ENCODE results near the gene NMT1.

DNA sequence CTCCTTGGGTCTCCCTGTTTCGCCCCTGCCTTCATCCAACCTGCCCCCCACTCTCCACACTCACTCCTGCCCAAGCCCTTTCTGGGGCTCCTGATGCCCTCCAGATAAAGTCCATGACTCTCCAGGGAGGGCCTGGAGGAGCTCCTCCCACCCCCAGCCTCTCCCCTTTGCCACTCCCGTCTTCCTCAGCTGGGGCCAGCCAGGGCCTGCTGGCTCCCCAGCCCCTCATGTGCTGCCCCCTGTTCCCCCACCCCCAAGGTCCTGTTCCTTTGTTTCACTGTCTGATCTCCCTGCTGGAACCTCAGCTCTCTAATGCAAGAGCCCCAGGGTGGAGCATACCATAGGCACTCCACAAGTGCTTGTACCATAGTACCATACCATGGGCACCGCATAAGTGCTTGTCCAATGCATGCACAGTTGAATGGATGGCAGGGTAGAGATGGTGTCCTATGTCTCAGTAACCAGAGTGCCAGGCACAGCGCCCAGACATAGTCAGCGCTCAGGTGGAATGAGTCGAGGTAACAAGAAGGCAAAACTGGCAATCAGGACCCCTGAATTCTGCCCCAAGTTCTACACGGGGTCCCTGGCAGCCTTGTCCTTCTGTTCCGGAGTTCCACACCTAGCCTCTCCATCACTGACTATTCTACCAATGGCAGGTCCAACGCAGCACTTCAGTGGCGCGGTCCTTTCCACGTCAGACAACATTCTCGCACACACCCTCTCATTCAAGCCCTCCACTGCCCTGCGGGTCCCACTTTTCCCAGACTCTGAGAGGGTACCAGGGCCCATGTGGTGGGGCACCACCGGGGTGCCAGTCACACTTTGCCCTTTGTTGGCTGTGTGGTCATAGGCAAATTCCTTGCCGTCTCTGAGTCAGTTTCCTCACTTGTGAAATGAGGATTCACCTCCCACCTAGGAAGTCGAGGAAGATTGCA, 69.8 kb downstream of the NMT1 start:
- TF ChIP-seq POLR2A (IDR thresholded peaks at IDR 0.05) (no peak), EP300 (IDR thresholded peaks at IDR 0.05) (no peak)
- TF ChIP-seq, protein P1, sequence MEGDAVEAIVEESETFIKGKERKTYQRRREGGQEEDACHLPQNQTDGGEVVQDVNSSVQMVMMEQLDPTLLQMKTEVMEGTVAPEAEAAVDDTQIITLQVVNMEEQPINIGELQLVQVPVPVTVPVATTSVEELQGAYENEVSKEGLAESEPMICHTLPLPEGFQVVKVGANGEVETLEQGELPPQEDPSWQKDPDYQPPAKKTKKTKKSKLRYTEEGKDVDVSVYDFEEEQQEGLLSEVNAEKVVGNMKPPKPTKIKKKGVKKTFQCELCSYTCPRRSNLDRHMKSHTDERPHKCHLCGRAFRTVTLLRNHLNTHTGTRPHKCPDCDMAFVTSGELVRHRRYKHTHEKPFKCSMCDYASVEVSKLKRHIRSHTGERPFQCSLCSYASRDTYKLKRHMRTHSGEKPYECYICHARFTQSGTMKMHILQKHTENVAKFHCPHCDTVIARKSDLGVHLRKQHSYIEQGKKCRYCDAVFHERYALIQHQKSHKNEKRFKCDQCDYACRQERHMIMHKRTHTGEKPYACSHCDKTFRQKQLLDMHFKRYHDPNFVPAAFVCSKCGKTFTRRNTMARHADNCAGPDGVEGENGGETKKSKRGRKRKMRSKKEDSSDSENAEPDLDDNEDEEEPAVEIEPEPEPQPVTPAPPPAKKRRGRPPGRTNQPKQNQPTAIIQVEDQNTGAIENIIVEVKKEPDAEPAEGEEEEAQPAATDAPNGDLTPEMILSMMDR (IDR thresholded peaks at IDR 0.05), result no peak

Data from suprapubic skin (tissue), 3 donors.